OCI-LY7 (cell line): ENCODE data around the gene UBE2D4. TPM values are rescaled to one million over a fixed set of nuclear protein-coding genes. Genes with fewer than 3 reads are reported as not detected.

Experiments
- BruUV-seq: library from RNA; stranded (reverse); fragments of 400-500 nt; replicated peaks from 2 replicates; lab custom pipeline; 2021; lab: Mats Ljungman, UMichigan
- CTCF ChIA-PET: fragments of 300-600 bp; sonication (Branson Sonifier 250); formaldehyde crosslinking; loops from one replicate; lab custom pipeline; 2022; ENCODE audit warnings: antibody characterized with exemption; ENCODE audit not compliant: unreplicated experiment; lab: Charles Lee
- POLR2A ChIA-PET: fragments of 300-600 bp; sonication (Branson Sonifier 250); formaldehyde crosslinking; loops from one replicate; lab custom pipeline; 2022; ENCODE audit warnings: antibody characterized with exemption; lab: Charles Lee
- DNase-seq: peaks from one replicate; pipeline ENCODE4 v3.0.0-alpha.2; 2015; ENCODE audit warnings: low spot score
- H2AFZ ChIP-seq: fragments of 200-600 bp; sonication (generic), shearing (Covaris generic); 2 replicates; pipeline ENCODE4 v1.6.1; 2014; ENCODE audit warnings: mild to moderate bottlenecking, antibody characterized with exemption, low read length, moderate library complexity
- H3K27ac ChIP-seq: fragments of 200-600 bp; sonication (generic); 2 replicates; pipeline ENCODE4 v1.5.1; 2014; ENCODE audit warnings: mixed run types, low read depth, mild to moderate bottlenecking, moderate library complexity, low read length, inconsistent platforms; ENCODE audit not compliant: poor library complexity, severe bottlenecking
- H3K36me3 ChIP-seq: fragments of 200-600 bp; sonication (generic); 2 replicates; pipeline ENCODE4 v1.6.1; 2014; ENCODE audit warnings: mild to moderate bottlenecking, antibody characterized with exemption, low read length, moderate library complexity, mixed read lengths; ENCODE audit not compliant: insufficient read depth
- H3K4me1 ChIP-seq: fragments of 200-600 bp; sonication (generic); 2 replicates; pipeline ENCODE4 v1.5.1; 2014; ENCODE audit warnings: mild to moderate bottlenecking, low read length; ENCODE audit not compliant: insufficient read depth, poor library complexity, severe bottlenecking
- H3K4me2 ChIP-seq: fragments of 200-600 bp; sonication (generic); 2 replicates; pipeline ENCODE4 v1.6.1; 2014; ENCODE audit warnings: mild to moderate bottlenecking, low read length
- H3K4me3 ChIP-seq: fragments of 200-600 bp; sonication (generic); 2 replicates; pipeline ENCODE4 v1.5.1; 2014; ENCODE audit warnings: mild to moderate bottlenecking, low read depth, low read length; ENCODE audit not compliant: poor library complexity, severe bottlenecking
- H3K79me2 ChIP-seq: fragments of 200-600 bp; sonication (generic); 2 replicates; pipeline ENCODE4 v1.6.1; 2016; ENCODE audit warnings: low read depth, mild to moderate bottlenecking, low read length, moderate library complexity, mixed read lengths; ENCODE audit not compliant: insufficient read depth
- H3K9me2 ChIP-seq: fragments of 200-600 bp; sonication (generic); 2 replicates; pipeline ENCODE4 v1.6.1; 2016; ENCODE audit warnings: mild to moderate bottlenecking, low read length, mixed read lengths; ENCODE audit not compliant: insufficient read depth
- H3K9me3 ChIP-seq: fragments of 200-600 bp; sonication (generic); 2 replicates; pipeline ENCODE4 v1.6.1; 2014; ENCODE audit warnings: mild to moderate bottlenecking, mixed run types, low read length, mixed read lengths
- H4K20me1 ChIP-seq: fragments of 200-600 bp; sonication (generic); 2 replicates; pipeline ENCODE4 v1.6.1; 2014; ENCODE audit warnings: mild to moderate bottlenecking, antibody characterized with exemption, low read length, moderate library complexity, mixed read lengths; ENCODE audit not compliant: insufficient read depth
- CTCF ChIP-seq: fragments of 200-600 bp; sonication (generic); conservative IDR thresholded peaks from 2 replicates; pipeline ENCODE4 v1.5.1; 2014; ENCODE audit warnings: mild to moderate bottlenecking, antibody characterized with exemption, low read length, moderate library complexity, mixed read lengths
- EZH2phosphoT487 ChIP-seq: fragments of 200-600 bp; sonication (generic); IDR thresholded peaks from 2 replicates; pipeline ENCODE4 v1.6.1; 2018; ENCODE audit warnings: low read depth, borderline replicate concordance, mild to moderate bottlenecking, mixed run types, antibody characterized with exemption, low read length, moderate library complexity, mixed read lengths
- intact Hi-C: fragments of 100-400 bp; cut with micrococcal nuclease; formaldehyde crosslinking; loops from one replicate; pipeline ENCODE4 v1.10.0; 2022; ENCODE audit not compliant: unreplicated experiment
- total RNA-seq, 2 experiments: library from RNA; depleted of rRNA in 1 of 2; stranded (reverse); fragments of >200 nt in 1 of 2; shearing (Covaris generic) in 1 of 2; gene quantifications; 2 replicates each; pipeline ENCODE4 v1.2.3, GENCODE V29; 2014 to 2022

Gene UBE2D4
- total RNA-seq, 2 experiments from 2014 or later, result 2.8 to 3.8 TPM

- H3K79me2 ChIP-seq, result no peaks in the 10 kb centered on the region
- no peak overlapping the region for H3K27ac ChIP-seq
- H3K4me3 ChIP-seq, result no peak overlapping the region
- no TSS peak for BruUV-seq
- no peak overlapping the region for H2AFZ ChIP-seq
- intact Hi-C loops, result no loop called here
- H3K36me3 ChIP-seq, result no peaks in the 10 kb centered on the region
- TF ChIP-seq CTCF, result no peak
- TF ChIP-seq EZH2phosphoT487, result no peak
- CTCF ChIA-PET, result no interaction called here
- H3K9me3 ChIP-seq, result no peaks in the 10 kb centered on the region
- POLR2A ChIA-PET, result interaction anchor here (0.6 to 1.0 kb wide), 3 partner anchors 19 to 107 kb away, joined by 3 to 4 read pairs (median 3); no protein-coding TSS in a partner anchor
- no peak for DNase-seq
- H4K20me1 ChIP-seq, result no peaks in the 10 kb centered on the region
- no peaks in the 10 kb centered on the region for H3K4me1 ChIP-seq
- no peak overlapping the region for H3K4me2 ChIP-seq
- no peaks in the 10 kb centered on the region for H3K9me2 ChIP-seq
These were observed 7.8 kb downstream of the UBE2D4 start for GRCh38 chr7:43933902-43934560.

- no peaks in the 10 kb centered on the region for H3K79me2 ChIP-seq
- intact Hi-C loops, result no loop called here
- no peak overlapping the region for H3K4me3 ChIP-seq
- POLR2A ChIA-PET, result no interaction called here
- H3K4me2 ChIP-seq, result no peak overlapping the region
- no peaks in the 10 kb centered on the region for H3K4me1 ChIP-seq
- no TSS peak for BruUV-seq
- H4K20me1 ChIP-seq, result no peaks in the 10 kb centered on the region
- no peak for DNase-seq
- H3K36me3 ChIP-seq, result no peaks in the 10 kb centered on the region
- no peaks in the 10 kb centered on the region for H3K9me2 ChIP-seq
- no peak overlapping the region for H3K27ac ChIP-seq
- H2AFZ ChIP-seq, result no peak overlapping the region
- CTCF ChIA-PET, result no interaction called here
- TF ChIP-seq CTCF (no peak), EZH2phosphoT487 (no peak)
- H3K9me3 ChIP-seq, result no peaks in the 10 kb centered on the region
These were observed 11.2 kb downstream of the UBE2D4 start for GRCh38 chr7:43937444-43937843.

- H3K4me2 ChIP-seq, result no peak overlapping the region
- H3K79me2 ChIP-seq, result no peaks in the 10 kb centered on the region
- BruUV-seq, result no TSS peak
- TF ChIP-seq CTCF, result no peak
- TF ChIP-seq EZH2phosphoT487, result no peak
- DNase-seq, result no peak
- ChIA-PET POLR2A (no interaction called here), CTCF (no interaction called here)
- H3K9me2 ChIP-seq, result no peaks in the 10 kb centered on the region
- no peaks in the 10 kb centered on the region for H3K36me3 ChIP-seq
- no peaks in the 10 kb centered on the region for H3K4me1 ChIP-seq
- intact Hi-C loops, result no loop called here
- H4K20me1 ChIP-seq, result no peaks in the 10 kb centered on the region
- no peak overlapping the region for H2AFZ ChIP-seq
- H3K27ac ChIP-seq, result no peak overlapping the region
- H3K4me3 ChIP-seq, result no peak overlapping the region
- no peaks in the 10 kb centered on the region for H3K9me3 ChIP-seq
These were observed 12.8 kb downstream of the UBE2D4 start for GRCh38 chr7:43938892-43939482.
